Measurements from ENCODE around the gene ARHGAP4. TPM values are rescaled to one million over a fixed set of nuclear protein-coding genes. Genes with fewer than 3 reads are reported as not detected.
A peak's percentile ranks its signal among the peaks of the same experiment; 100 is the strongest.

Gene ARHGAP4
- total and polyA plus RNA-seq, 2 donors from 2014 or later, result 38.3 to 73.0 TPM

DNA sequence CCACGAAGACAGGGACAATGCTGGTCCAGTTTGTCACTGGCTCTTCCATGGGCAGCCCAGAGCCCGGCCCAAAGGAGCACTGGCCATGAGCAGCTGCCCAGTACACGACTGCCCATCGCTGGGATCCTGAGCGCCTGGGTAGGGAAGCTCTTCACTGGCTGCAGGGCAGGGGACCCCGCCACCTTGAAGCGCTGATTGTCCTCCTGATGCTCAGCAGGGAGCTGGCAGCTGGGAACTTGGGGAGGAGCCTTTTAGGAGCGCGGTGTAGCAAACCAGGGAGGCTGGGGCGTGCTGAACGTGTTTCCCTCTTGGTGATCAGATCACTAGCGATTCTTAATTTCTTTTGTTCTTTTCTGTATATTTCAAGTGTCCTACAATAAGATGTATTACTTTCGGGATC lies 41.9 kb downstream of the ARHGAP4 start:
- TF ChIP-seq, protein P1, sequence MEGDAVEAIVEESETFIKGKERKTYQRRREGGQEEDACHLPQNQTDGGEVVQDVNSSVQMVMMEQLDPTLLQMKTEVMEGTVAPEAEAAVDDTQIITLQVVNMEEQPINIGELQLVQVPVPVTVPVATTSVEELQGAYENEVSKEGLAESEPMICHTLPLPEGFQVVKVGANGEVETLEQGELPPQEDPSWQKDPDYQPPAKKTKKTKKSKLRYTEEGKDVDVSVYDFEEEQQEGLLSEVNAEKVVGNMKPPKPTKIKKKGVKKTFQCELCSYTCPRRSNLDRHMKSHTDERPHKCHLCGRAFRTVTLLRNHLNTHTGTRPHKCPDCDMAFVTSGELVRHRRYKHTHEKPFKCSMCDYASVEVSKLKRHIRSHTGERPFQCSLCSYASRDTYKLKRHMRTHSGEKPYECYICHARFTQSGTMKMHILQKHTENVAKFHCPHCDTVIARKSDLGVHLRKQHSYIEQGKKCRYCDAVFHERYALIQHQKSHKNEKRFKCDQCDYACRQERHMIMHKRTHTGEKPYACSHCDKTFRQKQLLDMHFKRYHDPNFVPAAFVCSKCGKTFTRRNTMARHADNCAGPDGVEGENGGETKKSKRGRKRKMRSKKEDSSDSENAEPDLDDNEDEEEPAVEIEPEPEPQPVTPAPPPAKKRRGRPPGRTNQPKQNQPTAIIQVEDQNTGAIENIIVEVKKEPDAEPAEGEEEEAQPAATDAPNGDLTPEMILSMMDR (IDR thresholded peaks at IDR 0.05; ENCODE audit: borderline replicate concordance, extremely low read depth, insufficient read depth), result no peak
- Histone ChIP-seq H3K36me3 (ENCODE audit: control insufficient read depth in 2 of 3, insufficient read depth in 3 of 3, low read length in 3 of 3) (no peaks in the 10 kb centered on the region), H3K9me3 (ENCODE audit: control insufficient read depth in 2 of 3, insufficient read depth in 1 of 3, low read length in 3 of 3) (no peaks in the 10 kb centered on the region), H3K27ac (ENCODE audit: low read depth in 2 of 2, low read length in 2 of 2) (no peak overlapping the region), H3K4me1 (ENCODE audit: control insufficient read depth in 2 of 3, insufficient read depth in 2 of 3, low read depth in 1 of 3, low read length in 3 of 3) (peaks cover 0 to 2% (median 0%) of the 10 kb centered on the region in 3 donors), H3K27me3 (ENCODE audit: control insufficient read depth, insufficient read depth, low read length) (peaks cover 10% of the 10 kb centered on the region), H3K9ac (ENCODE audit: low read length in 3 of 3) (no peak overlapping the region), H3K4me3 (ENCODE audit: low read length in 3 of 3) (no peak overlapping the region)
- intact Hi-C loops (cut with DNase I), result no loop called here
- FAIRE-seq (no peak), DNase-seq (no peak)

DNA sequence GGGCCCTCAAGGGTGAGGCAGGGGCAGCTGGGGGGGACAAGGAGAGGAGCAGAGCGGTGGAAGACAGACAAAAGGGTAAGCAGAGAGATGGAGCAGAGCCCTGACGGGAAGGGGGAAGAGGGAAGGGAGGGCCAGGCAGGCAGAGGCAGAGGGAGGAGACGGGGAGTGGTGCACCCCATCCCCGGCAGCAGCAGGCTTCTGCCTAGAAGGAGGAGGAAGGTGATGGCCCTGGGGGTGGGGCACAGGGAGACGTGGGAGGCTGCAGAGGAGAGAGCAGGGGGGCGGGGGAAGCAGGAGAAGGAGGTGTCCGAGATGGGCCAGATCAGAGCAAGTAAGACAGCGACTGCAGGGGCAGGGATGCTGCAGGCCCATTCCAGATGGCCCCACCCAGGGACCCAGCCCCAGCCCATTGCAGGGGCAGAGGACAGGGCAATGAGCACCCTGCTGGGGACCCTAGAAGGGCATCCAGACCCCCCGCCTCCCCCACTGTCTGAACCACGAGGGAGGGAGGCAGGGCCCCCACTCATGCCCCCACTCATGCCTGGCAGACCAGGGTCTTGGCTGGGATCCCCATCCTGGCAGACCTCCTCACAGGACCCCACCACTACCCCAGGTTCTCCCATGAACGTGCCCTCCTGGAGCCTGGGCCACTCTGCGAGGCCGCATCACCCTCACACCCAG lies 42.8 kb downstream of the ARHGAP4 start:
- H3K9ac ChIP-seq (ENCODE audit: low read length in 3 of 3), result no peak overlapping the region
- no peak overlapping the region for H3K27ac ChIP-seq (ENCODE audit: low read depth in 2 of 2, low read length in 2 of 2)
- peaks cover 9% of the 10 kb centered on the region for H3K27me3 ChIP-seq (ENCODE audit: control insufficient read depth, insufficient read depth, low read length)
- FAIRE-seq (no peak), DNase-seq (peak in 1 of 5 donors; percentile 55)
- H3K9me3 ChIP-seq (ENCODE audit: control insufficient read depth in 2 of 3, insufficient read depth in 1 of 3, low read length in 3 of 3), result no peaks in the 10 kb centered on the region
- H3K36me3 ChIP-seq (ENCODE audit: control insufficient read depth in 2 of 3, insufficient read depth in 3 of 3, low read length in 3 of 3), result no peaks in the 10 kb centered on the region
- H3K4me1 ChIP-seq (ENCODE audit: control insufficient read depth in 2 of 3, insufficient read depth in 2 of 3, low read depth in 1 of 3, low read length in 3 of 3), result peaks cover 0 to 2% (median 0%) of the 10 kb centered on the region in 3 donors
- TF ChIP-seq, protein P1 (IDR thresholded peaks at IDR 0.05; ENCODE audit: borderline replicate concordance, extremely low read depth, insufficient read depth), result no peak
- no peak overlapping the region for H3K4me3 ChIP-seq (ENCODE audit: low read length in 3 of 3)
- intact Hi-C loops (cut with DNase I), result no loop called here

DNA sequence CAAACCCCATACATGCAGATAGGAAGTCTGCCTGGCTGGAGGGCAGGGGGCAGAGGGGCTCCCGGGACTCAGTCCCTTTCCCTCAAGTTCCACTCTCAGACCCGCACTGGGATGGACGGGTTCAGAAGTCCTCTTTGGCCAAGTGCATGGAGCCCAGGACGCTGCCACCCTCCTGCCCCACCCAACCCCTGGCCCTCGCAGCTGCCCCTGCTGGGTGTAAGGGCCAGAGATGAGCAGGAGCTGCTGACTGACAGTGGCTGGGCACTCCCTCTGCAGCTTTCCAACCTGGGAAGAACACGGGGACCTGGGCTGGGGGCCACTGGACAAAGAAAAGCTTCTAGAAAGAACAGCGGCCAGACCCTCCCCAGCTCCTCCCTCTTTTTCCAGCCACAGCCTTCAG lies 43.5 kb downstream of the ARHGAP4 start:
- Histone ChIP-seq H3K4me3 (ENCODE audit: low read length in 3 of 3) (no peak overlapping the region), H3K9ac (ENCODE audit: low read length in 3 of 3) (no peak overlapping the region), H3K27ac (ENCODE audit: low read depth in 2 of 2, low read length in 2 of 2) (no peak overlapping the region), H3K36me3 (ENCODE audit: control insufficient read depth in 2 of 3, insufficient read depth in 3 of 3, low read length in 3 of 3) (no peaks in the 10 kb centered on the region), H3K9me3 (ENCODE audit: control insufficient read depth in 2 of 3, insufficient read depth in 1 of 3, low read length in 3 of 3) (no peaks in the 10 kb centered on the region), H3K4me1 (ENCODE audit: control insufficient read depth in 2 of 3, insufficient read depth in 2 of 3, low read depth in 1 of 3, low read length in 3 of 3) (peaks cover 0 to 2% (median 0%) of the 10 kb centered on the region in 3 donors), H3K27me3 (ENCODE audit: control insufficient read depth, insufficient read depth, low read length) (peaks cover 7% of the 10 kb centered on the region)
- intact Hi-C loops (cut with DNase I), result no loop called here
- TF ChIP-seq, protein P1 (IDR thresholded peaks at IDR 0.05; ENCODE audit: borderline replicate concordance, extremely low read depth, insufficient read depth), result no peak
- peak in 1 of 5 donors; percentile 54 for DNase-seq
- no peak for FAIRE-seq

Data from kidney (tissue), 14 donors.